Renal cortex interstitium (tissue), 3 donors: Measurements from ENCODE around the gene GSTA2. TPM values are rescaled to one million over a fixed set of nuclear protein-coding genes. Genes with fewer than 3 reads are reported as not detected.

Source experiments
- polyA plus RNA-seq, 3 donors: library from polyadenylated mRNA; unstranded; fragments of 120-200 nt; gene quantifications; one replicate each; pipeline ENCODE4 v1.2.1, GENCODE V29; 2013; ENCODE audit not compliant: insufficient read length in 3 of 3

The GSTA2 gene
- polyA plus RNA-seq, 3 donors, result 0.36 to 0.51 (median 0.43) TPM

Other genes with a start within 250 kb of the GSTA2 start
- gene TRAM2, start 186.4 kb downstream of the GSTA2 start, polyA plus RNA-seq, result 10 to 100 TPM; 43.2 to 47.6 (median 46.4) TPM
- 10 to 100 TPM; 43.4 to 48.2 (median 44.3) TPM for gene TMEM14A, start 92.4 kb downstream of the GSTA2 start, polyA plus RNA-seq
- gene GSTA1, start 40.3 kb upstream of the GSTA2 start, polyA plus RNA-seq, result 1 to 10 TPM in 2 of 3 donors, under 1 TPM in 1; 0.83 to 1.8 (median 1.2) TPM
- not detected for gene GSTA5, start 77.3 kb upstream of the GSTA2 start, polyA plus RNA-seq
- under 1 TPM; 0.37 to 0.83 (median 0.62) TPM for gene GSTA3, start 146.2 kb upstream of the GSTA2 start, polyA plus RNA-seq
- gene GSTA4, start 231.8 kb upstream of the GSTA2 start, polyA plus RNA-seq, result 100 to 1,000 TPM; 101 to 118 (median 109) TPM